RWPE2 (cell line): Measurements from ENCODE around the gene EPS15.
"Not testable (repeated sequence)": the region's sequence is repeated elsewhere in the genome, so short reads cannot be mapped to it uniquely, and the experiment has no call there.

Experiments used
- ATAC-seq: fragments of 200-7000 bp; cut with Tn5 transposase; 3 replicates; pipeline ENCODE4 v1.9.1; 2021; ENCODE audit warnings: low read depth
- DNase-seq: peaks from one replicate; pipeline ENCODE4 v3.0.0-alpha.2; 2020; ENCODE audit warnings: low spot score
- H3K27ac ChIP-seq: fragments of 450-650 bp; 2 replicates; pipeline ENCODE4 v1.5.1; 2017; ENCODE audit warnings: mild to moderate bottlenecking; ENCODE audit not compliant: poor library complexity, severe bottlenecking
- H3K27me3 ChIP-seq: fragments of 250-450 bp; sonication (Bioruptor Pico); 2 replicates; pipeline ENCODE4 v1.5.1; 2021; ENCODE audit warnings: mild to moderate bottlenecking, moderate library complexity; ENCODE audit not compliant: insufficient read depth, poor library complexity, severe bottlenecking
- H3K36me3 ChIP-seq: fragments of 250-450 bp; sonication (Bioruptor Pico); 2 replicates; pipeline ENCODE4 v1.5.1; 2020; ENCODE audit warnings: low read depth, mild to moderate bottlenecking, moderate library complexity
- H3K4me1 ChIP-seq: fragments of 250-450 bp; sonication (Bioruptor Pico); 2 replicates; pipeline ENCODE4 v1.5.1; 2021; ENCODE audit warnings: mild to moderate bottlenecking, moderate library complexity; ENCODE audit not compliant: insufficient read depth, poor library complexity, severe bottlenecking
- H3K4me3 ChIP-seq: fragments of 250-450 bp; sonication (Bioruptor Pico); 2 replicates; pipeline ENCODE4 v1.5.1; 2021; ENCODE audit warnings: mild to moderate bottlenecking, moderate library complexity; ENCODE audit not compliant: severe bottlenecking
- H3K9me3 ChIP-seq: fragments of 250-450 bp; sonication (Bioruptor Pico); 2 replicates; pipeline ENCODE4 v1.5.1; 2021; ENCODE audit warnings: mild to moderate bottlenecking, moderate library complexity; ENCODE audit not compliant: severe bottlenecking
- TF ChIP-seq, protein P1 (sequence below): fragments of 450-650 bp; IDR thresholded peaks from one replicate; pipeline ENCODE4 v1.5.1; 2017; ENCODE audit warnings: mild to moderate bottlenecking, moderate library complexity; ENCODE audit not compliant: poor library complexity, severe bottlenecking

Gene EPS15

DNA sequence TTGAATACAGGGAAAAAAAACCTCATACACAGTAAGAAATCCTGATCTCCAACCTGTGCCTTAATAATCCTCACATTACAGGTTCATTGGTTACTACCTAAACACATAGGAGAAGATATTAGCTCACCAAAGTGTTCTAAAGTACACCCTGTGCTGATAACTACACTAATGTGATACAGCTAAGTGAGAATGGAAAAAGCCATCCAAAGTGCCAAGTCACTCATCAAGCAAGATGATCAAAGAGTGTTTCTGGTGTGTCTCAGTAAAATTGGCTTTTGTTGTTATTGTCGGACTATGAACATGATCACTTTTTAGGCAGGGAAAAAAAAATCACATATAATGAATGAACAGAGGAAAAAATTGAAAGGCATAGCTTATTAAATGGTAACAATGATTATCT is 31.4 kb downstream of the EPS15 start:
- TF ChIP-seq, protein P1, sequence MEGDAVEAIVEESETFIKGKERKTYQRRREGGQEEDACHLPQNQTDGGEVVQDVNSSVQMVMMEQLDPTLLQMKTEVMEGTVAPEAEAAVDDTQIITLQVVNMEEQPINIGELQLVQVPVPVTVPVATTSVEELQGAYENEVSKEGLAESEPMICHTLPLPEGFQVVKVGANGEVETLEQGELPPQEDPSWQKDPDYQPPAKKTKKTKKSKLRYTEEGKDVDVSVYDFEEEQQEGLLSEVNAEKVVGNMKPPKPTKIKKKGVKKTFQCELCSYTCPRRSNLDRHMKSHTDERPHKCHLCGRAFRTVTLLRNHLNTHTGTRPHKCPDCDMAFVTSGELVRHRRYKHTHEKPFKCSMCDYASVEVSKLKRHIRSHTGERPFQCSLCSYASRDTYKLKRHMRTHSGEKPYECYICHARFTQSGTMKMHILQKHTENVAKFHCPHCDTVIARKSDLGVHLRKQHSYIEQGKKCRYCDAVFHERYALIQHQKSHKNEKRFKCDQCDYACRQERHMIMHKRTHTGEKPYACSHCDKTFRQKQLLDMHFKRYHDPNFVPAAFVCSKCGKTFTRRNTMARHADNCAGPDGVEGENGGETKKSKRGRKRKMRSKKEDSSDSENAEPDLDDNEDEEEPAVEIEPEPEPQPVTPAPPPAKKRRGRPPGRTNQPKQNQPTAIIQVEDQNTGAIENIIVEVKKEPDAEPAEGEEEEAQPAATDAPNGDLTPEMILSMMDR = no peak
- H3K4me1 ChIP-seq = peaks cover 9% of the 10 kb centered on the region
- H3K4me3 ChIP-seq = no peak overlapping the region
- no peak for ATAC-seq
- no peak for DNase-seq
- no peak overlapping the region for H3K27ac ChIP-seq
- 0 out of 2 replicates have a peak, but pooled peaks cover 3% of the 10 kb centered on the region for H3K36me3 ChIP-seq
- no peaks in the 10 kb centered on the region for H3K27me3 ChIP-seq
- no peaks in the 10 kb centered on the region for H3K9me3 ChIP-seq

DNA sequence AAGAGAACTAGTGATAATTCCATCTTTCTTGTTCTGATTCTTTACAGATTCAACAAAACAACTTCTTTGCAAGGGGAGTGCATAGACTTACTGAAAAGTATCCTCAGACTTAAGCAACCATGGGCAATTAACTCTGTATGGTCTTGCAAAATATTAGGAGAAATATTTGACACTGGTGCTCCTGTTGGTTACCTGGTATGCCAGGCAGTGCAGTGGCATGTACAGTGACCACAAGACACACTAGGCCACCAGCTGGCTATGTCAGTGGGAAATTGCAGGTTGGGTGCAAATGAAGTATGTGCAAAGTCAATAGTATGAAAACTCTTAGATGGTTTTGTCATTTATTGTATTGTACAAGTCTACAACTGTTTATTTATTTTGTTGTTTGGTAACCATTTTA is 34.5 kb downstream of the EPS15 start:
- no peak for DNase-seq

DNA sequence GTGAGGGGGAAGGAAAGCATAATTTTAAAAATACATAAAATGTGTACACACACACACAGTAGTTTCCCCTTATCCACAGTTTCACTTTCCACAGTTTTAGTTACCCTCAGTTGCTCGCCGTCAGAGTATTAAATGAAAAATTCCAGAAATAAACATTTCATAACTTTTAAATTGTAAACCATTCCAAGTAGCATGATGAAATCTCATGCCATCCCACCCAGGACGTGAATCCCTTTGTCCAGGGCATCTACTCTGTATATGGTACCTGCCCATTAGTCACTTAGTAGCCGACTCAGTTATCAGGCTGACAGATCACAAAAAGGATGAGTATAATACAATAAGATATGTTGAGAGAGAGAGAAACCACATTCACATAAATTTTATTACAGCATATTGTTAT is 36.2 kb downstream of the EPS15 start:
- Histone ChIP-seq H3K36me3 (peaks cover 7% of the 10 kb centered on the region), H3K4me1 (no peaks in the 10 kb centered on the region), H3K9me3 (no peaks in the 10 kb centered on the region), H3K4me3 (no peak overlapping the region), H3K27me3 (no peaks in the 10 kb centered on the region), H3K27ac (no peak overlapping the region)
- TF ChIP-seq, protein P1 = no peak
- ATAC-seq (no peak), DNase-seq (no peak)

More for the DNA sequence above, 34.5 kb downstream of the EPS15 start:
- no peak overlapping the region for H3K4me3 ChIP-seq
- H3K4me1 ChIP-seq = no peaks in the 10 kb centered on the region
- no peaks in the 10 kb centered on the region for H3K27me3 ChIP-seq
- H3K36me3 ChIP-seq = peaks cover 4% of the 10 kb centered on the region
- no peak for ATAC-seq
- no peak overlapping the region for H3K27ac ChIP-seq
- TF ChIP-seq, protein P1 = no peak
- no peaks in the 10 kb centered on the region for H3K9me3 ChIP-seq

DNA sequence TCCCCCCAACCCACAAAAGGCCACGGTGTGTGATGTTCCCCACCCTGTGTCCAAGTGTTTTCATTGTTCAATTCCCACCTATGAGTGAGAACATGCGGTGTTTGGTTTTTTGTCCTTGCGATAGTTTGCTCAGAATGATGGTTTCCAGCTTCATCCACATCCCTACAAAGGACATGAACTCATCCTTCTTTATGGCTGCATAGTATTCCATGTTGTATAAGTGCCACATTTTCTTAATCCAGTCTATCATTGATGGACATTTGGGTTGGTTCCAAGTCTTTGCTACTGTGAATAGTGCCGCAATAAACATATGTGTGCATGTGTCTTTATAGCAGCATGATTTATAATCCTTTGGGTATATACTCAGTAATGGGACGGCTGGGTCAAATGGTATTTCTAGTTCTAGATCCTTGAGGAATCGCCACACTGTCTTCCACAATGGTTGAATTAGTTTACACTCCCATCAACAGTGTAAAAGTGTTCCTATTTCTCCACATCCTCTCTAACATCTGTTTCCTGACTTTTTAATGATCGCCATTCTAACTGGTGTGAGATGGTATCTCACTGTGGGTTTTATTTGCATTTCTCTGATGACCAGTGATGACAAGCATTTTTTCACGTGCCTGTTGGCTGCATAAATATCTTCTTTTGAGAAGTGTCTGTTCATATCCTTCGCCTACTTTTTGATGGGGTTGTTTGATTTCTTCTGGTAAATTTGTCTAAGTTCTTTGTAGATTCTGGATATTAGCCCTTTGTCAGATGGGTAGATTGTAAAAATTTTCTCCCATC is 44.0 kb downstream of the EPS15 start:
- H3K4me3 ChIP-seq, H3K27me3 ChIP-seq, H3K4me1 ChIP-seq, H3K9me3 ChIP-seq, ATAC-seq, H3K27ac ChIP-seq, DNase-seq: not testable (repeated sequence)
- peaks cover 16% of the 10 kb centered on the region for H3K36me3 ChIP-seq

DNA sequence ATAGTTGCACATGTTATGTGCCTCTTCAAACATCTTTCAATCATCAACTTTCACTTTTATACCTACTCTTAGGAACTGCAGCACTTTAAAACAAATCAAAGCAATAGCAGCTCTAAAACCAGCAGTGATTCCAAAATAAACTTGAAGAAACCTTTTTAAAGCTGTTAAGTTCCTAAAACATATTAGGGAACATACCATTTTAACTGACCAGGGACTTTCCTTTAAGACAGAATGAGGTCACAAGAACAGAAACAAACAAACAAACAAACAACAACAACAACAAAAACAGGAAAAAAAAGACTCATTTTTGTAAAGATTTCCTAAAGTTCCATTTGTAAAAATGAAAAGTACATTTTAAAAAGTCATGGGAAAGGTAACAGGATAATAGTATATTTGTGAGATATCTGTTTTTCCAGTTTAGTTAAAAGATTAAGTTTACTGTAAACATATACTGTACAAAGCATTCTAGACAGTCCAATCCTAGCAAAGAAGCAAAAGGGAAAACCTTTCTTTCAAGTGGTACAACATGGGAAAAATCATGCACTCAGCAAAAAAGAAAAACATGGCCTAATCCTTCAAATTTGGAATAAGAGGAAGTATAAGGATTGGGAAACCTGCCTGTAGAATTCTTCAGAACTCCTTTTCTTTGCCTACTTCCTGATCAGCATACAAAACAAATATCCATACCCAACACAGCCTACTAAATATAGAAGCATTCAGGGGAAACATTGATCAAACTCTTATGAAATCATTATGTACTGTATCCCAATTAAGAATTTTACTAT is 45.5 kb downstream of the EPS15 start:
- Histone ChIP-seq H3K27me3 (no peaks in the 10 kb centered on the region), H3K27ac (no peak overlapping the region), H3K9me3 (no peaks in the 10 kb centered on the region), H3K4me3 (no peak overlapping the region), H3K36me3 (peaks cover 17% of the 10 kb centered on the region), H3K4me1 (no peaks in the 10 kb centered on the region)
- DNase-seq (no peak), ATAC-seq (no peak)
- TF ChIP-seq, protein P1 = no peak
